NCI-H82 treated with DMSO at 0.1 percent for 48 hours (cell line): ENCODE measurements around the gene KRTAP10-5.

Source experiments
- DNase-seq: peaks from one replicate; lab custom pipeline; 2025; ENCODE audit not compliant: unreplicated experiment; lab: John Stamatoyannopoulos, UW

Gene KRTAP10-5

GRCh38 chr21:44530903-44531605 is 49.4 kb downstream of the KRTAP10-5 start:
- no peak for DNase-seq

GRCh38 chr21:44530221-44530902 is 50.0 kb downstream of the KRTAP10-5 start:
- DNase-seq = no peak

- DNase-seq = no peak
These were observed 50.8 kb downstream of the KRTAP10-5 start for GRCh38 chr21:44529503-44530125.
